Liver (tissue), 9 donors: ENCODE data around the gene WARS2. TPM values are rescaled to one million over a fixed set of nuclear protein-coding genes. Genes with fewer than 3 reads are reported as not detected.

Experiments
- DNase-seq: peaks from one replicate; pipeline ENCODE4 v3.0.0-alpha.2; 2017; ENCODE audit warnings: low spot score
- H3K27ac ChIP-seq, 2 donors: one replicate each; pipeline ENCODE4 v1.7.0; 2013; ENCODE audit warnings: inconsistent platforms in 2 of 2, low read length in 2 of 2, control low read depth in 1 of 2, low read depth in 1 of 2, mild to moderate bottlenecking in 1 of 2
- H3K27me3 ChIP-seq, 4 donors: one replicate each; pipeline versions ENCODE4 v1.6.1 to v1.7.0; 2013; ENCODE audit warnings: low read length in 3 of 4, inconsistent platforms in 1 of 4, mild to moderate bottlenecking in 1 of 4, moderate library complexity in 1 of 4; ENCODE audit not compliant: control insufficient read depth in 4 of 4, insufficient read depth in 4 of 4
- H3K36me3 ChIP-seq, 4 donors: one replicate each; pipeline versions ENCODE4 v1.6.1 to v1.7.0; 2013; ENCODE audit warnings: low read length in 3 of 4, mild to moderate bottlenecking in 3 of 4, low read depth in 1 of 4, moderate library complexity in 1 of 4; ENCODE audit not compliant: control insufficient read depth in 4 of 4, insufficient read depth in 3 of 4
- H3K4me1 ChIP-seq, 4 donors: one replicate each; pipeline versions ENCODE4 v1.6.1 to v1.7.0; 2013; ENCODE audit warnings: low read length in 3 of 4, mild to moderate bottlenecking in 3 of 4, moderate library complexity in 1 of 4; ENCODE audit not compliant: control insufficient read depth in 4 of 4, insufficient read depth in 4 of 4
- H3K4me3 ChIP-seq, 3 donors: one replicate each; pipeline versions ENCODE4 v1.6.1 to v1.7.0; 2013; ENCODE audit warnings: low read length in 3 of 3, control low read depth in 1 of 3, low read depth in 1 of 3, mild to moderate bottlenecking in 1 of 3
- H3K9ac ChIP-seq, 2 donors: one replicate each; pipeline ENCODE4 v1.7.0; 2013; ENCODE audit warnings: low read length in 2 of 2, mild to moderate bottlenecking in 2 of 2, moderate library complexity in 2 of 2, control low read depth in 1 of 2, low read depth in 1 of 2
- H3K9me3 ChIP-seq, 4 donors: one replicate each; pipeline versions ENCODE4 v1.6.1 to v1.7.0; 2013; ENCODE audit warnings: low read length in 3 of 4; ENCODE audit not compliant: control insufficient read depth in 4 of 4
- EGR1 ChIP-seq, 2 donors: IDR thresholded peaks; 2 replicates each; pipeline ENCODE4 v1.6.1; 2016 to 2018; ENCODE audit warnings: antibody characterized with exemption in 2 of 2, low read depth in 2 of 2
- FOXA2 ChIP-seq: IDR thresholded peaks from 2 replicates; pipeline ENCODE4 v1.6.1; 2016; ENCODE audit warnings: antibody characterized with exemption
- GABPA ChIP-seq, 2 donors: IDR thresholded peaks in 1 of 2; conservative IDR thresholded peaks in 1 of 2; 2 replicates each; pipeline ENCODE4 v1.6.1; 2016; ENCODE audit warnings: antibody characterized with exemption in 2 of 2, mild to moderate bottlenecking in 1 of 2, moderate library complexity in 1 of 2
- HNF4A ChIP-seq, 2 donors: conservative IDR thresholded peaks; 2 replicates each; pipeline ENCODE4 v1.6.1; 2016; ENCODE audit warnings: antibody characterized with exemption in 2 of 2, mild to moderate bottlenecking in 2 of 2
- HNF4G ChIP-seq: IDR thresholded peaks from 2 replicates; pipeline ENCODE4 v1.6.1; 2016; ENCODE audit warnings: antibody characterized with exemption
- JUND ChIP-seq, 2 donors: IDR thresholded peaks; 2 replicates each; pipeline ENCODE4 v1.6.1; 2016; ENCODE audit warnings: antibody characterized with exemption in 2 of 2
- MAX ChIP-seq: IDR thresholded peaks from 2 replicates; pipeline ENCODE4 v1.6.1; 2016; ENCODE audit warnings: antibody characterized with exemption
- RAD21 ChIP-seq, 2 donors: IDR thresholded peaks; 2 replicates each; pipeline ENCODE4 v1.6.1; 2016; ENCODE audit warnings: antibody characterized with exemption in 2 of 2, mild to moderate bottlenecking in 2 of 2
- RXRA ChIP-seq, 2 donors: IDR thresholded peaks; 2 replicates each; pipeline ENCODE4 v1.6.1; 2017 to 2018; ENCODE audit warnings: antibody characterized with exemption in 2 of 2, mild to moderate bottlenecking in 1 of 2
- TAF1 ChIP-seq: conservative IDR thresholded peaks from 2 replicates; pipeline ENCODE4 v1.6.1; 2016; ENCODE audit warnings: antibody characterized with exemption, mild to moderate bottlenecking
- YY1 ChIP-seq: IDR thresholded peaks from 2 replicates; pipeline ENCODE4 v1.6.1; 2016; ENCODE audit warnings: antibody characterized with exemption, mild to moderate bottlenecking
- ZBTB33 ChIP-seq: IDR thresholded peaks from 2 replicates; pipeline ENCODE4 v1.6.1; 2016; ENCODE audit warnings: antibody characterized with exemption
- WGBS: extraction: QIAGEN DNeasy Blood & Tissue Kit; methylation state at CpG from one replicate; pipeline ENCODE4 v1.1.7; 2013; 5-methylcytosine and 5-hydroxymethylcytosine counted together
- polyA plus RNA-seq, 2 donors: library from polyadenylated mRNA; stranded (reverse) in 1 of 2; unstranded in 1 of 2; fragments of 200-250 nt in 1 of 2; fragments of >200 nt in 1 of 2; fragmentation: Nextera tagmentation in 1 of 2; extraction: Ambion mirVana in 1 of 2; gene quantifications; one replicate each; pipeline versions ENCODE4 v1.2.1 to v1.2.3, GENCODE V29; 2013 to 2015
- total RNA-seq, 2 donors: library from RNA; depleted of rRNA; stranded (reverse); fragments of >200 nt; gene quantifications; one replicate each; pipeline ENCODE4 v1.2.3, GENCODE V29; 2014
- TF ChIP-seq, protein P1 (sequence below): IDR thresholded peaks from 2 replicates; pipeline ENCODE4 v1.6.1; 2016; ENCODE audit warnings: antibody characterized with exemption, mild to moderate bottlenecking
- TF ChIP-seq, protein P2 (sequence below): fragments of 150-350 bp; IDR thresholded peaks from 2 replicates; pipeline ENCODE4 v1.5.1; 2017; ENCODE audit warnings: improper control_type of control experiment, low read depth, low read length; ENCODE audit not compliant: missing input control
- TF ChIP-seq, protein P3 (sequence below): IDR thresholded peaks from 2 replicates; pipeline ENCODE4 v1.6.1; 2016; ENCODE audit warnings: antibody characterized with exemption
- donor health status: healthy.
- donor health status: healthy.
- donor health status: healthy.
- donor health status: healthy.
- donor health status: healthy.

WARS2 gene
- total and polyA plus RNA-seq, 4 donors, result 3.5 to 14.5 (median 7.0) TPM

- Histone ChIP-seq H3K4me1 (peaks cover 10 to 29% (median 14%) of the 10 kb centered on the region in 4 donors), H3K9me3 (peaks cover 0 to 12% (median 0%) of the 10 kb centered on the region in 4 donors), H3K9ac (no peak overlapping the region), H3K27ac (no peak overlapping the region), H3K27me3 (peaks cover 3 to 29% (median 20%) of the 10 kb centered on the region in 4 donors), H3K36me3 (no peaks in the 10 kb centered on the region), H3K4me3 (no peak overlapping the region)
- no peak for DNase-seq
- 27% methylated on average over 5 of the region's 5 CpGs for WGBS
- TF ChIP-seq RXRA (IDR thresholded peaks at IDR 0.05) (no peak), RAD21 (IDR thresholded peaks at IDR 0.05) (no peak), TAF1 (no peak), FOXA2 (no peak), EGR1 (IDR thresholded peaks at IDR 0.05; ENCODE audit: low read depth in 2 of 2) (no peak), YY1 (no peak), HNF4A (conservative IDR thresholded peaks at IDR 0.05) (no peak), JUND (IDR thresholded peaks at IDR 0.05) (no peak), MAX (no peak)
- TF ChIP-seq, protein P1, sequence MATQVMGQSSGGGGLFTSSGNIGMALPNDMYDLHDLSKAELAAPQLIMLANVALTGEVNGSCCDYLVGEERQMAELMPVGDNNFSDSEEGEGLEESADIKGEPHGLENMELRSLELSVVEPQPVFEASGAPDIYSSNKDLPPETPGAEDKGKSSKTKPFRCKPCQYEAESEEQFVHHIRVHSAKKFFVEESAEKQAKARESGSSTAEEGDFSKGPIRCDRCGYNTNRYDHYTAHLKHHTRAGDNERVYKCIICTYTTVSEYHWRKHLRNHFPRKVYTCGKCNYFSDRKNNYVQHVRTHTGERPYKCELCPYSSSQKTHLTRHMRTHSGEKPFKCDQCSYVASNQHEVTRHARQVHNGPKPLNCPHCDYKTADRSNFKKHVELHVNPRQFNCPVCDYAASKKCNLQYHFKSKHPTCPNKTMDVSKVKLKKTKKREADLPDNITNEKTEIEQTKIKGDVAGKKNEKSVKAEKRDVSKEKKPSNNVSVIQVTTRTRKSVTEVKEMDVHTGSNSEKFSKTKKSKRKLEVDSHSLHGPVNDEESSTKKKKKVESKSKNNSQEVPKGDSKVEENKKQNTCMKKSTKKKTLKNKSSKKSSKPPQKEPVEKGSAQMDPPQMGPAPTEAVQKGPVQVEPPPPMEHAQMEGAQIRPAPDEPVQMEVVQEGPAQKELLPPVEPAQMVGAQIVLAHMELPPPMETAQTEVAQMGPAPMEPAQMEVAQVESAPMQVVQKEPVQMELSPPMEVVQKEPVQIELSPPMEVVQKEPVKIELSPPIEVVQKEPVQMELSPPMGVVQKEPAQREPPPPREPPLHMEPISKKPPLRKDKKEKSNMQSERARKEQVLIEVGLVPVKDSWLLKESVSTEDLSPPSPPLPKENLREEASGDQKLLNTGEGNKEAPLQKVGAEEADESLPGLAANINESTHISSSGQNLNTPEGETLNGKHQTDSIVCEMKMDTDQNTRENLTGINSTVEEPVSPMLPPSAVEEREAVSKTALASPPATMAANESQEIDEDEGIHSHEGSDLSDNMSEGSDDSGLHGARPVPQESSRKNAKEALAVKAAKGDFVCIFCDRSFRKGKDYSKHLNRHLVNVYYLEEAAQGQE, result no peak
- TF ChIP-seq, protein P2, sequence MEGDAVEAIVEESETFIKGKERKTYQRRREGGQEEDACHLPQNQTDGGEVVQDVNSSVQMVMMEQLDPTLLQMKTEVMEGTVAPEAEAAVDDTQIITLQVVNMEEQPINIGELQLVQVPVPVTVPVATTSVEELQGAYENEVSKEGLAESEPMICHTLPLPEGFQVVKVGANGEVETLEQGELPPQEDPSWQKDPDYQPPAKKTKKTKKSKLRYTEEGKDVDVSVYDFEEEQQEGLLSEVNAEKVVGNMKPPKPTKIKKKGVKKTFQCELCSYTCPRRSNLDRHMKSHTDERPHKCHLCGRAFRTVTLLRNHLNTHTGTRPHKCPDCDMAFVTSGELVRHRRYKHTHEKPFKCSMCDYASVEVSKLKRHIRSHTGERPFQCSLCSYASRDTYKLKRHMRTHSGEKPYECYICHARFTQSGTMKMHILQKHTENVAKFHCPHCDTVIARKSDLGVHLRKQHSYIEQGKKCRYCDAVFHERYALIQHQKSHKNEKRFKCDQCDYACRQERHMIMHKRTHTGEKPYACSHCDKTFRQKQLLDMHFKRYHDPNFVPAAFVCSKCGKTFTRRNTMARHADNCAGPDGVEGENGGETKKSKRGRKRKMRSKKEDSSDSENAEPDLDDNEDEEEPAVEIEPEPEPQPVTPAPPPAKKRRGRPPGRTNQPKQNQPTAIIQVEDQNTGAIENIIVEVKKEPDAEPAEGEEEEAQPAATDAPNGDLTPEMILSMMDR, result no peak
These were observed 136.3 kb downstream of the WARS2 start for GRCh38 chr1:119004129-119004527.

DNA sequence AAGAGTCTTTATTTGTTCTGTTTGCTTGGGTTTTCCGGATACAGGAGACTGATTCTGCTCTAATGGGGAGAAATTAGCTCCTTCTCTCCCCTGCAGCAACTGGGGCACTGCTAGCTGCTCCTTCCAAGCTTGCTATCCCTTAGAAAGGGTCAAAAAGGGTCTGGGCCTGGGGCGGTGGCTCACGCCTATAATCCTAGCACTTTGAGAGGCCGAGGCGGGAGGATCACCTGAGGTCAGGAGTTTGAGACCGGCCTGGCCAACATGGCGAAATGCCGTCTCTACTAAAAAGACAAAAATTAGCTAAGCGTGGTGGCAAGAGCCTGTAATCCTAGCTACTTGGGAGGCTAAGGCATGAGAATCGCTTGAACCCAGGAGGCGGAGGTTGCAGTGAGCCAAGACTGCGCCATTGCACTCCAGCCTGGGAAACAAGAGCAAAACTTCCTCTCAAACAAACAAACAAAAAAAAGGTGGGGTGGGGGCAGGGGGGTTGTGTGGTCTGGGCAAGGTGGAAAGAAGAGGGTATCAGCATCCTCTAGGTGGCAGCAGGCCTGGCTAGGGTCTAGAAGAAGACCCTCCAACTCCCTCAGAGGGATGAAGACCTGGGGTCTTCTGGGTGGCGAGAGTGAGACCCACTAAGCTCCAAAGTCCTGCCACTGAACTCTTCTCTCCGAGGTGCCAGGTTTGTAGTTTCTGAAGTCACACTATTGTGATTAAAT, 136.9 kb downstream of the WARS2 start:
- Histone ChIP-seq H3K4me3 (no peak overlapping the region), H3K4me1 (peaks cover 10 to 28% (median 14%) of the 10 kb centered on the region in 4 donors)
- DNase-seq, result no peak

More for the DNA sequence above, 136.9 kb downstream of the WARS2 start:
- H3K27ac ChIP-seq, result no peak overlapping the region
- 51% methylated on average over 14 of the region's 14 CpGs for WGBS
- peaks cover 0 to 12% (median 0%) of the 10 kb centered on the region in 4 donors for H3K9me3 ChIP-seq
- H3K9ac ChIP-seq, result no peak overlapping the region
- no peaks in the 10 kb centered on the region for H3K36me3 ChIP-seq
- H3K27me3 ChIP-seq, result peaks cover 4 to 34% (median 22%) of the 10 kb centered on the region in 4 donors
- TF ChIP-seq HNF4G (no peak), YY1 (no peak), EGR1 (IDR thresholded peaks at IDR 0.05; ENCODE audit: low read depth in 2 of 2) (no peak), HNF4A (conservative IDR thresholded peaks at IDR 0.05) (no peak), FOXA2 (no peak), ZBTB33 (no peak), GABPA (IDR thresholded peaks at IDR 0.05 in 1 of 2, conservative IDR thresholded peaks at IDR 0.05 in 1 of 2) (no peak), JUND (IDR thresholded peaks at IDR 0.05) (no peak)
- TF ChIP-seq, protein P3, sequence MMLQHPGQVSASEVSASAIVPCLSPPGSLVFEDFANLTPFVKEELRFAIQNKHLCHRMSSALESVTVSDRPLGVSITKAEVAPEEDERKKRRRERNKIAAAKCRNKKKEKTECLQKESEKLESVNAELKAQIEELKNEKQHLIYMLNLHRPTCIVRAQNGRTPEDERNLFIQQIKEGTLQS, result no peak
